Cortex of kidney (tissue), 1 donor: ENCODE results near the gene ACTL10.
A peak's percentile ranks its signal among the peaks of the same experiment; 100 is the strongest.

Experiments used
- DNase-seq: peaks from one replicate; lab custom pipeline; 2025; lab: John Stamatoyannopoulos, UW

Gene ACTL10

GRCh38 chr20:33649201-33649681 is 17.5 kb upstream of the ACTL10 start:
- DNase-seq, result no peak

GRCh38 chr20:33650111-33650752 is 16.5 kb upstream of the ACTL10 start:
- DNase-seq, result no peak

DNA sequence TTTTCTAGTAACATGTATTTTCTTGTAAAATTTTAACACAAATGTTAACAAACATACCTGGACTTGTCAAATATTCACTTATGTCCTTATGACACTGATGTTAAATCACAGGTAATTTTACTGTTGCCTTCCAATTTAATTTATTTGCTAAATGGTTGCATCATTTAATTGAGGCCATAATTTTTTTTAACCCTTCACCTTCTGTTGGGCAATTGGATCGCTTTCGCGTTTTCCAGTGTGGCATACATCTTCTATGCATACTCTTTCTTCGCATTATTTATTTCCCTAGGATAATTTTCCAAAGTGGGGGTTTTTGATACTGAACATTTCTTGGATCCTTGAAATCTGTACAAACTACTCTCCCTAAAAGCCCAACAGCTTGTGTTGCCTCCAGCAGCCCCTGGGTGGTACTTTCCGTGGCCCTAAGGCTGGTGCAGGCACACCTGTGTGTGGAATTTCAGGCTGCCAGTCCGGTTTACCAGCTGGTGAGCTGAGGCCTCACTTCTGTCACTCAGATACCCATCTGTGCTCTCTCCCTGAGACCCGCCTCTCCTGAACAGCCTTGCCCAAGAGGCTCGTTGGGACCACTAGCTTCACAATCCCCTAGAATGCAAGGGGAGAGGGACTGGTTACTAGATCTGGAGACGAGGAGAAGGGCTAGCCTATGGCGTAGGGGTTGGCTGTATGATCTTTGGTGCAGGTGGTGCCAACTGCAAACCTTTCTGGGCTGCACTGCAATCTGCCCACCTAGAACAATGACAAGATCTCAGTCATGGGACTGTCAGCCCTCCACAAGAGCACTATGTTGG is 15.8 kb upstream of the ACTL10 start:
- DNase-seq, result no peak

DNA sequence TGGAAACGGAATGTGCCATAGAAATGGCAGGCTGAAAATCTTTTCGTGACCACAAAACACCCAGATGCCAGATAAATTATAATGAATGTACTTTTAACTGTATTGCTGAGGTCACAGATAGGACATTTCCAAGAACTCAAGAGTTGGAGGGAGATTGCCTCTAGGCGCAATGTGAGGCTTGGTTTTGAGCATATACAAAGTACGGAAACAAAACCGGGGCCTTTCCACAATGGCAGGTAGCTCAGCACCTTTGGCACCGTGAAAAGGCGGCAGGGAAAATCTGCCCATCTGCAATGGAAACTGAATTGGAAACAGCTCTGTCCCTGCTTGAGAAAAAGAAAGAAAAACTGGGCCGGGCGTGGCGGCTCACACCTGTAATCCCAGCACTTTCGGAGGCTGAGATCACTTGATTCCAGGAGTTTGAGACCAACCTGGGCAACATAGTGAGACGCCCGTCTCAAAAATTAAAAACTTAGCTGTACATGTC is 15.1 kb upstream of the ACTL10 start:
- no peak for DNase-seq

GRCh38 chr20:33653218-33653899 is 13.4 kb upstream of the ACTL10 start:
- no peak for DNase-seq

- DNase-seq, result no peak
Observed at GRCh38 chr20:33653900-33654596, 12.7 kb upstream of the ACTL10 start.

GRCh38 chr20:33654680-33655161 is 12.0 kb upstream of the ACTL10 start:
- DNase-seq, result no peak

GRCh38 chr20:33655164-33655563 is 11.6 kb upstream of the ACTL10 start:
- no peak for DNase-seq

DNA sequence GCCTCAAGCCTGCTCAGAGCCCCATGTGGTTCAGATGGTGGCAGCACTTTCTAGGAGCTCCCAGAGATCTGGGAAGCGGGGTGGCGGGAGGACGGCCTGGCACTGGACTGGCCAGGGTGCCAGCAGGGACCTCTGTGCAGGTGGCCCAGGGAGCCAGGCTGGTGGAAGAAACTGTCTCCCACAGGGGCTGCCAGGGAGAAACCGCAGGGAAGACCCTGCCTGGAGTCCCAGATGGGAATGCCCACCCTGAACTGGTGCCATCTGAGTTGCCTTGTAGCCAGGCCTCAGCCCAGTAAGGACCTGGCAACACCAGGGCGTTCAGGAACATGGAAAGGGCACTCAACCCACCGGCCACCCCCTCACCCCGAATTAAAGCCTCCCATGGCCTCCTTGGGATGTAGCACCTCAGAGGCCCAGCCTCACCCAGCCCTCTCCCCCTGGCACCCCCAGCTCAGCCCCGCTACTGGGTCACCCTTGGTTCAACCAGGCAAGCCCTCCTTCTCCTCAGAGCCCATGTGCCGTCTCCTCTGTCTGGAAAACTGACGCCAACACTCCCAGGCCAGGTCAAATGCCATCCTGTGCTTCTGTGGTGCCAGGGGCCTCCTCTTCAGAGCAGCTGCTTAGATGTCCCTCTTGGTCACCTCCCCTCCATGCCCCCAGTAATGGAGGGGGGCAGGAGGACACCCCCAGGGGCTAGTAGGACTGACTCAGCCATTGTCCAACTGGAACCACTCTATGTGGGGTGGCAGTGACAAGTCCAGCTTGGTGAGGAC is 10.5 kb upstream of the ACTL10 start:
- no peak for DNase-seq

DNA sequence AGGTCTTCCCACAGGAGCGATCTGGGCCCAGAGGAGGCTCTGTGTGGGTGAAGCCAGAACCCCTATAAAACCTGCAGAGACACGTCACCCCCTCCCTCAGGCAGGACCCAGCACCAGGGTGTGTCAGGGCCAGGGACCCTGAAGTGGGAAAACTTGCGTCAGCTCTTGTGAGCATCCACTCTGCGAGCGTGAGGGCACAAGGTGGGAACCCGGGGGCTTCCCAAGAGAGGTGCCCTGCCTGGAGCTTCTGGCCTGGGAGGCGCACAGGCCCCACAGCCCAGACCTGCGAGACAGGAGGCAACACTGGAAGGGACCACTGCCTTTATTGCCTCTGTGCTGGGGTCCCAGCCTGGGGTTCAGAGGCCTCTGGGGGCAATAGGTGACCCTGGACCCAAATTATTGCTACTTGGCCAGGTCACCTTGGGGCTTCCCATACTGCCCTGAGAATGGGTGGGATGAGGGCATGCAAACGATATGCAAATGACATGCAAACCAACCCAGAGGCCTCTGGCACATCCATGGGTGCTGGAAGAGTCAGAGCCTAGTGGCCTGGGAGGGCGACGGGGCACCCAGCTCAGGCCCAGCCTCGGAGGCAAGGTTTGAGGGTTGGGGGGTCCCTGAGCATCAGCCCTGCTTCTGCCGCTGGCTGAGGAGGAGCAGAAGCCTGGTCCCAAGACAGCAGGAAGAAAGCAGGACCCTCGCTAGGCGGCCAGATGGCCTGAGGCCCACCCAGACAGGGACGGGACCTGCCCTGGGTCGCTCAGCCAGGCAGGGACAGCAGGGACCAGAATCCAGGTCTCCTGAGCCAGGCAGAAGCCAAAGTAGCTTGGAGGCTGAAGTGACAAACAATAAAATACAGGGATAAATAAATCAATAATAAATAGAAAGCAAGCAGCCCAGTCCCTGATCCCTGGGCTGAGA is 9.7 kb upstream of the ACTL10 start:
- no peak for DNase-seq

DNA sequence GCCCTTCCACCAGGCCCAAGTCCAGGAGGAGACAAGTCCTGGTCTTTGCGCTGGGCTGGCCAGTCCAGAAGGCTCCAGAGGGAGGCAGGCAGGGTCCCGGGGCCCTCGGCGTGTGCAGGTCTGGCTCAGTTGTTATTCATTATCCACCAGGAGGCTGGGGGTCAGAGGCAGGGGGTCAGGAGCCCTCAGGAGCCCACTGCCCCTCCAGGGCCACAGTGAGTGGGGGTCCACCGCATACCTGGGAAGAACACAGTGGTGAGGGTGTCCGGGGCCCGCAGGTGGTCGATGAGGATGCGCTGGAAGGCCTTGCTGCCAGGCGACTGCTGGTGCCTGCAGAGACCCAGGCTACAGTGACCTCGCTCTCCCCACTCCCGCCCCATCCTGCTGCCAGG is 9.0 kb upstream of the ACTL10 start:
- no peak for DNase-seq

- DNase-seq, result no peak
Observed at GRCh38 chr20:33658510-33658909, 8.2 kb upstream of the ACTL10 start.

DNA sequence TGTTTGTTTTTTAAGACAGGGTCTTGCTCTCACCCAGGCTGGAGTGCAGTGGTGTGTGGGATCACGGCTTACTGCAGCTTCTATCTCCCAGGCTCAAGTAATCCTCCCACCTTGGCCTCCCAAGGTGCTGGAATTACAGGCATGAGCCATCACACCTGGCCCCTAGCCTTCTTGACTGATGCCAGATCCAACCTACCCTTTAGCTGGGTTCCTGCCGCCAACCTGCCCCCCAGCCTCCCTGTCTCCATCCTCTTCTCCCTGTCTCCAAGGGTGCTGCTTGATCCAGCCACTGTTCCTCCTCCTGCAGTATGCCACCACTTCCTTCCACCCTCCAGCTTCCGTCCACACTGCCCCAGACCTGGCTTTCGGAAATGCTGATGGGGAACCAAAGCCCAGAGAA is 7.8 kb upstream of the ACTL10 start:
- no peak for DNase-seq

GRCh38 chr20:33659341-33660034 is 7.3 kb upstream of the ACTL10 start:
- DNase-seq, result no peak

- no peak for DNase-seq
Observed at GRCh38 chr20:33660035-33660684, 6.6 kb upstream of the ACTL10 start.

GRCh38 chr20:33660685-33661058 is 6.1 kb upstream of the ACTL10 start:
- DNase-seq, result no peak

GRCh38 chr20:33662172-33662571 is 4.6 kb upstream of the ACTL10 start, which contains the start of gene C20orf144:
TSS of gene C20orf144 (plus strand) at chr20:33662327. CDS start at chr20:33662346, 19 bp downstream.
- DNase-seq, result no peak

GRCh38 chr20:33663161-33664084 is 3.3 kb upstream of the ACTL10 start:
- DNase-seq, result peak; percentile 25
